NB4 (cell line): ENCODE measurements around the gene WTAP.

Experiments
- DNase-seq: peaks from one replicate; pipeline ENCODE4 v3.0.0; 2010; ENCODE audit warnings: low read depth
- H3K4me3 ChIP-seq: one replicate; pipeline ENCODE4 v1.5.1; 2011; ENCODE audit warnings: mild to moderate bottlenecking, low read depth, low read length, moderate library complexity
- MYC ChIP-seq: IDR thresholded peaks from 2 replicates; pipeline ENCODE4 v1.6.1; 2011; ENCODE audit warnings: low read depth, low read length
- POLR2A ChIP-seq: IDR thresholded peaks from 2 replicates; pipeline ENCODE4 v1.6.1; 2011; ENCODE audit warnings: mild to moderate bottlenecking; ENCODE audit not compliant: insufficient read length; ENCODE audit errors: extremely low read depth
- TF ChIP-seq, protein P1 (sequence below): IDR thresholded peaks from one replicate; pipeline ENCODE4 v1.5.1; 2012; ENCODE audit warnings: low read depth, low read length
- TF ChIP-seq, protein P2 (sequence below): IDR thresholded peaks from 2 replicates; pipeline ENCODE4 v1.6.1; 2011; ENCODE audit warnings: low read depth, low read length

The WTAP gene

DNA sequence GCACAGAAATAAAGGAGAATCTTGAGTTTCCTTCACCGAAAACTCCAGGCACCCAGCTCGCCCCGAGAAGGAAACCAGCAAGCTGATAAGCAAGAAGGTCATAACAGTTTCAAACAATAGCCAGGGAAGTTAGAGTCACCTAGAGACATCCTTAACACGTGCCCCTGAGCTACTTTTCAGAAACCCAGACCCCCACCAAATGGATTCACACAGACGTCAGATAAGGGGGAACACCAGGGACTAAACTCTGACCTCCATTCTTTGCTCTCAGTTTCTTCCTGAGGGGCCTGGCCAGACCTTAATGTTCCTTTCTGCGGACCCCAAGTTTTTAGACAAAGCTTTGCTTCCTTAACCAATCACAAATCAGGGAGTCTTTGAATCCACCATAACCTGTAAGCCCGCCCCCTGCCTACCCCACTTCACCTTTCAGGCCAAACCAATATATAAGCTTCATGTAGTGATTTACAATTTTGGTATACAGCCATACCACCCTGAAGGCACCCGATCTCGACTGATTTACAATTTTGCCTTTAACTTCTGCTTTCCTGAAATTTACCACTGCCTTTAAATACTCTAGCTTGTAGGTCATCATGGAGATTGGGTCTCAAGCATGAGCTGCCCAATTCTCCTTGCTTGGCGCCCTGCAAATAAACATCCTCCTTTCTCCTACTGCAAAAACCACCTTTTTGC is 46.0 kb upstream of the WTAP start:
- DNase-seq: no peak
- no peak for TF ChIP-seq MYC
- no peak for TF ChIP-seq POLR2A
- TF ChIP-seq, protein P1, sequence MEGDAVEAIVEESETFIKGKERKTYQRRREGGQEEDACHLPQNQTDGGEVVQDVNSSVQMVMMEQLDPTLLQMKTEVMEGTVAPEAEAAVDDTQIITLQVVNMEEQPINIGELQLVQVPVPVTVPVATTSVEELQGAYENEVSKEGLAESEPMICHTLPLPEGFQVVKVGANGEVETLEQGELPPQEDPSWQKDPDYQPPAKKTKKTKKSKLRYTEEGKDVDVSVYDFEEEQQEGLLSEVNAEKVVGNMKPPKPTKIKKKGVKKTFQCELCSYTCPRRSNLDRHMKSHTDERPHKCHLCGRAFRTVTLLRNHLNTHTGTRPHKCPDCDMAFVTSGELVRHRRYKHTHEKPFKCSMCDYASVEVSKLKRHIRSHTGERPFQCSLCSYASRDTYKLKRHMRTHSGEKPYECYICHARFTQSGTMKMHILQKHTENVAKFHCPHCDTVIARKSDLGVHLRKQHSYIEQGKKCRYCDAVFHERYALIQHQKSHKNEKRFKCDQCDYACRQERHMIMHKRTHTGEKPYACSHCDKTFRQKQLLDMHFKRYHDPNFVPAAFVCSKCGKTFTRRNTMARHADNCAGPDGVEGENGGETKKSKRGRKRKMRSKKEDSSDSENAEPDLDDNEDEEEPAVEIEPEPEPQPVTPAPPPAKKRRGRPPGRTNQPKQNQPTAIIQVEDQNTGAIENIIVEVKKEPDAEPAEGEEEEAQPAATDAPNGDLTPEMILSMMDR: no peak
- TF ChIP-seq, protein P2, sequence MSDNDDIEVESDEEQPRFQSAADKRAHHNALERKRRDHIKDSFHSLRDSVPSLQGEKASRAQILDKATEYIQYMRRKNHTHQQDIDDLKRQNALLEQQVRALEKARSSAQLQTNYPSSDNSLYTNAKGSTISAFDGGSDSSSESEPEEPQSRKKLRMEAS: no peak
- no peak overlapping the region for H3K4me3 ChIP-seq

DNA sequence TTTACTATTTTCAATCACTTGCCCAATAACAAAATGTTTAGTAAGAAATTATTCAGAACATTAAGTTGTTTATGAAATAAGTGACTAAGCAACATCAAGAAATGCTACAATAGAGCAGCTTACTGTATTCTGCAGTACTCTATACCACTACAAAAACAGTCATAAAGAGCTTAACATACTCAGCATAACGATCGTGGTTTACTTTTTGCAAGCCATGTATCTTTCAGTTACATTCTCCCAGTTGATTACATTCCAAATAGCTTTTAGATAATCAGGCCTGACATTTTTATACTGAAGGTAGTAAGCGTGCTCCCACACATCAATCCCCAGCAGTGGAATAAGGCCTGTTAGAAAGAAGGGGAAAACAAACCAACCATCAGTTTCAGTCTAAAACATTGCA is 45.0 kb upstream of the WTAP start:
- no peak overlapping the region for H3K4me3 ChIP-seq
- TF ChIP-seq, protein P2: no peak
- TF ChIP-seq POLR2A (no peak), MYC (no peak)
- TF ChIP-seq, protein P1: no peak
- no peak for DNase-seq

DNA sequence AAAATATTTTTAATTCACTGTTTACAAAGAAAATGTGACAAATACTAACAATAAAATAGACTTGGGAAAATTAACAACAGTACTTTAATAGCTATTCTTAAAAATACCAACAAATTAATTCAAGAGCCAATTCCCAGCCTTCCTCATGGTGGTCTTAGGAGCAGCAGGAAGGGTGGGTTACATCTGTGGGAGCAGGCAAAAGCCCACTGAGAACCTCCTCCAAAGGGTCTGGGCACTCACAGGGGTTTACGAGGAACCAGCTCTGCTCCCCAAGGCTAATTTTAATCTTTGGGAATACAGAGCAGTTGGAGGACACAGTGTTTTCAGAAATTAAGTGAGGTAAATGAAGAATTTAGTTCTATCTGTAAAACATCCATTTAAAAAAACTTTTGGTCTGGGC is 44.5 kb upstream of the WTAP start:
- no peak overlapping the region for H3K4me3 ChIP-seq
- TF ChIP-seq POLR2A (no peak), MYC (no peak)
- TF ChIP-seq, protein P2: no peak
- TF ChIP-seq, protein P1: no peak
- DNase-seq: no peak

DNA sequence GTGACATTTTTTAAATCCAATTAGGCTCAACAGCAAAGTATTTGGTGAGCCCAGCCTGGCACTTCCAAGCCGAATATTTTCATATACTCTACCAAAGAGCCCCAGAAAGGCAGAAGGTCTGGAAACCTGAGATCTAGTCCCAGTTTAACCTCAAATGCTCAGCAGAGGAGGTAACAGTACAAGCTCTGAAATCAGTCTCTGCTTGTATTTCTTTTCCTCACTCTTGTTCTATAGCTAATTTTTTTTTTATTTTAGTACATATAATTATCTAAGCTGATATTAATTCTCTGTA is 43.3 kb upstream of the WTAP start:
- TF ChIP-seq, protein P1: no peak
- TF ChIP-seq POLR2A (no peak), MYC (no peak)
- TF ChIP-seq, protein P2: no peak
- no peak for DNase-seq
- H3K4me3 ChIP-seq: no peak overlapping the region

DNA sequence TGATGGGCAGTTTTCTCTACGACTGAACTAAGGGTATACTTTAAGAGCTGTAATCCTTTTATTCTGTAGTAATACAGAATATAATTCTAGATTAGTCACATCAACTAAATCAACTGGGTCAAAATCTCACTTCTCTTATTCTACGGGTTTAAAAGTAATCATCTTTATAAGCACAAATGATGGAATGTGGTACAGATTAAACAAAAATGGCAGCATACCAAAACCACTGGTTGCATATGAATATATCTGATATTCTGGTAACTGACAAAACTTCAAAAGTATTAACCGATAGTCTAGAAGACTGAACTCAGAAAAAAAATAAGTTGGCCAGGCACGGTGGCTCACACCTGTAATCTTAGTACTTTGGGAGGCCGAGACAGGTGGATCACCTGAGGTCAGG is 41.3 kb upstream of the WTAP start:
- no peak overlapping the region for H3K4me3 ChIP-seq
- TF ChIP-seq, protein P1: no peak
- TF ChIP-seq MYC (no peak), POLR2A (no peak)
- TF ChIP-seq, protein P2: no peak
- no peak for DNase-seq
